Measurements from ENCODE around the gene ZNF394.
A peak's percentile ranks its signal among the peaks of the same experiment; 100 is the strongest.
"Not testable (repeated sequence)": the region's sequence is repeated elsewhere in the genome, so short reads cannot be mapped to it uniquely, and the experiment has no call there.

Gene ZNF394

GRCh38 chr7:99499721-99500636, at the start of gene ZNF394:
Gene ZNF394 (minus strand): TSS chr7:99500281. CDS start chr7:99500093, 188 bp downstream.
- peak; percentile 56 for DNase-seq

GRCh38 chr7:99549545-99549944, 49.5 kb upstream of the ZNF394 start:
- DNase-seq, result not testable (repeated sequence)

GRCh38 chr7:99545308-99545707, 45.2 kb upstream of the ZNF394 start:
- DNase-seq, result not testable (repeated sequence)

GRCh38 chr7:99543916-99544315, 43.8 kb upstream of the ZNF394 start:
- DNase-seq, result no peak

GRCh38 chr7:99543081-99543671, 43.1 kb upstream of the ZNF394 start:
- no peak for DNase-seq

GRCh38 chr7:99541212-99541611, 41.1 kb upstream of the ZNF394 start:
- no peak for DNase-seq

- no peak for DNase-seq
Observed at GRCh38 chr7:99540542-99540941, 40.5 kb upstream of the ZNF394 start.

GRCh38 chr7:99539213-99539811, 39.2 kb upstream of the ZNF394 start:
- no peak for DNase-seq

GRCh38 chr7:99535667-99536066, 35.6 kb upstream of the ZNF394 start:
- DNase-seq, result no peak

- DNase-seq, result no peak
Observed at GRCh38 chr7:99531354-99531765, 31.3 kb upstream of the ZNF394 start.

- no peak for DNase-seq
Observed at GRCh38 chr7:99525713-99526440, 25.8 kb upstream of the ZNF394 start.

GRCh38 chr7:99521399-99521798, 21.3 kb upstream of the ZNF394 start:
- no peak for DNase-seq

GRCh38 chr7:99514050-99514449, 14.0 kb upstream of the ZNF394 start:
- DNase-seq, result no peak

GRCh38 chr7:99505324-99505662, 5.2 kb upstream of the ZNF394 start:
- DNase-seq, result no peak

- DNase-seq, result peak; percentile 92
Observed at GRCh38 chr7:99504603-99505323, 4.7 kb upstream of the ZNF394 start, which contains the start of gene ZKSCAN5. Gene ZKSCAN5 (plus strand): TSS chr7:99504662. CDS start chr7:99506045, 1,383 bp downstream.

- no peak for DNase-seq
Observed at GRCh38 chr7:99504281-99504602, 4.2 kb upstream of the ZNF394 start.

- DNase-seq, result not testable (repeated sequence)
Observed at GRCh38 chr7:99501236-99501635, 1.2 kb upstream of the ZNF394 start.

- no peak for DNase-seq
Observed at GRCh38 chr7:99500637-99501009, 542 bp upstream of the ZNF394 start.

GRCh38 chr7:99499371-99499720, 735 bp downstream of the ZNF394 start:
- no peak for DNase-seq

GRCh38 chr7:99498546-99498944, 1.5 kb downstream of the ZNF394 start:
- no peak for DNase-seq

GRCh38 chr7:99497766-99498545, 2.1 kb downstream of the ZNF394 start:
- DNase-seq, result no peak

- DNase-seq, result no peak
Observed at GRCh38 chr7:99493823-99494222, 6.3 kb downstream of the ZNF394 start.

All from NCI-H187 treated with DMSO at 0.1 percent for 48 hours (cell line).